Left renal pelvis (tissue), 4 donors: ENCODE data around the gene SNTG2. TPM values are rescaled to one million over a fixed set of nuclear protein-coding genes. Genes with fewer than 3 reads are reported as not detected.

Experiments used
- DNase-seq, 4 donors: peaks; one replicate each; pipeline ENCODE4 v3.0.0-alpha.2; 2013; ENCODE audit warnings: low read depth in 4 of 4, low spot score in 3 of 4
- polyA plus RNA-seq, 4 donors: library from polyadenylated mRNA; unstranded; fragments of 120-200 nt; gene quantifications; one replicate each; pipeline ENCODE4 v1.2.1, GENCODE V29; 2013; ENCODE audit not compliant: insufficient read length in 4 of 4

Gene SNTG2
- polyA plus RNA-seq, 4 donors: 1.8 to 2.5 (median 2.4) TPM

DNA sequence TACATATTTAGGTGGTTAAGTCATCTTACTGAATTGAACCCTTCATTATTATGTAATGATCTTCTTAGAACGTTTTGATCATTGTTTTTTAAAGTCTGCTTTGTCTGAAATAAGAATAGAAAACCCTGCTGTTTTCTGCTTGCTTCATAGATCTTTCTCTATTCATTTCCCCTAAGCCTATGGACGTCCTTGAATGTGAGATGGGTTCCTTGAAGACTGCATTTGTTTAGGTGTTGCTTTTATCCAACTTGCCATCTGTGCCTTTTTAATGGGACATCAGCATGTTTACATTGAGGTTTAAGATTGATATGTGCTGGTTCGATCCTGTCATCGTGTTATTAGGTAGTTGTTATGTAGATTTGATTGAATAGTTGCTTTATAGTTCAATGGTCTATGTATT lies 95.4 kb downstream of the SNTG2 start:
- no peak for DNase-seq

DNA sequence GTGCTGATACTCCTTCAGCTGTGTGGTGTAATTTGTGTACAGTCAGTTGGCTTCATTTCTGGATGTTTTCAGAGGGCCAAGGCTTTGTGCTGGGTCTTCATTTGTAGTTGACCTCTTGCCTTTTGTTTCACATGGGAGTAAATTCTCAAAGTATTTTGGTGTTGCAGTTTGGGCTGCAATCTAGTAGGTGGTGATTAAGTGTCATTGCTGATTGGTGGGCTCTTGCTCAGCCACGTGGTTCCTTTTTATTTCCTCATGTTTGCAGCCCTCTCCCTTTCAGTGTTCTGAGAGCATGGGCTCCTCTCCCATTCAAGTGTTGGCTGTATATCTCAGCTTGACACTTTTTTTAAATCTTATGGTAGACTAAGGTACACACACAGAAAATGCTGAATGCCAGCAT lies 96.8 kb downstream of the SNTG2 start:
- DNase-seq: no peak

DNA sequence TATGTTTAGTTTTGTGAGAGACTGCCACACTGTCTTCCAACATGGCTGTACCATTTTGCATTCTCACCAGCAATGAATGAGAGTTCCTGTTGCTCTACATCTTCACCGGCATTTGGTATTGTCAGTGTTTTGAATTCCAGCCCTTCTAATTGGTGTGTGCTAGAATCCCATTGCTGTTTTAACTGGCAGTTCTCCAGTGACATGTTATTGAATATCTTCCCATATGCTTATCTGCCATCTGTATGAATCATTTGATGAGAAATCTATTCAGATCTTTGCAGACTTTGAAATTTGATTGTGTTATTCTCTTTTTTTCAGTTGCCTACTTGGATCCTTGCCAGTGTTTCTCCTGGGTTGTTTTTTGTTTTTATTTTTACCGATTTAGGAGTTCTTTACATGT lies 99.0 kb downstream of the SNTG2 start:
- no peak for DNase-seq

- DNase-seq: no peak
Observed at GRCh38 chr2:1051075-1051474, 100.4 kb downstream of the SNTG2 start.

GRCh38 chr2:1052771-1053191 lies 102.1 kb downstream of the SNTG2 start:
- peak in 1 of 4 donors; percentile 36 for DNase-seq

- no peak for DNase-seq
Observed at GRCh38 chr2:1053786-1054185, 103.1 kb downstream of the SNTG2 start.

GRCh38 chr2:1054399-1054798 lies 103.8 kb downstream of the SNTG2 start:
- no peak for DNase-seq

GRCh38 chr2:1055014-1055595 lies 104.5 kb downstream of the SNTG2 start:
- DNase-seq: no peak

DNA sequence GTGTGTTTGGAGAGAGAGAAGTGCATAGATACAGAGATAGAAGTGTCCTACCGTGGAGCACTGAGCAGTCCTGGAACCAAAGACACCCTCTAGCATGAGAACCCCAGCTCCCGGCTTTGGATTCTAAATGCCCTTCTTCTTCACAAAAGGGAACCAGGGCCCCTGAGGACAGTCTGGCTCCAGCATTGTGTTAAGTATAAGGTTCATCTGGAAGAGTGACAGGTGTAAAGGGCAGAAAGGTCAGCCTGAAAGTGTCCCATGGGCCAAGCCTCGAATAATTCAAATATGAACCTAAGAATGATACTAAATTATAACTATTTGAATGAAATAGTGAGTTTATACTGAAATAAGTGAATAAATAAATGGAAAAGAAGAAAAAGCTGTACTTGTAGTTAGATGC lies 109.7 kb downstream of the SNTG2 start:
- no peak for DNase-seq

DNA sequence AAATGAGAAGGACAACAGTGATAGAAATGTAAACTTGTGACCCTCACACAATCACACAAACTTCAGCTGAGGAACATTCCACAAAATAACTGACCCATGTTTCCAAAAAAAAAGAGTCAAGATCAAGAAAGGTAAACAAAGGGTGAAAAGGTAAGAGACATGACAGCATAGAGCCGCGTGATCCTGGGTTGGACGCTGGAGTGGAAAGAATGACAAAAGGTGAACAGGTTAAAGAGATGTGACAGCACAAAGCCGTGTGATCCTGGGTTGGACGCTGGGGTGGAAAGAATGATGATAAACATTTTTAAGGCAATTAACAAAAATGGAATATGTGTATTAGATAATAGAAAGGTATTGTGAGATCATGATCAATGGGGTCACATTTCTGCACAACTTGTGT lies 110.3 kb downstream of the SNTG2 start:
- DNase-seq: no peak

- DNase-seq: no peak
Observed at GRCh38 chr2:1068241-1068640, 117.6 kb downstream of the SNTG2 start.

GRCh38 chr2:1068822-1069221 lies 118.2 kb downstream of the SNTG2 start:
- DNase-seq: no peak

GRCh38 chr2:1069847-1070246 lies 119.2 kb downstream of the SNTG2 start:
- DNase-seq: no peak

GRCh38 chr2:1070601-1071000 lies 120.0 kb downstream of the SNTG2 start:
- DNase-seq: no peak

- DNase-seq: no peak
Observed at GRCh38 chr2:1071650-1072049, 121.0 kb downstream of the SNTG2 start.

- DNase-seq: no peak
Observed at GRCh38 chr2:1072250-1072649, 121.6 kb downstream of the SNTG2 start.

GRCh38 chr2:1077911-1078310 lies 127.3 kb downstream of the SNTG2 start:
- no peak for DNase-seq

GRCh38 chr2:1078326-1078725 lies 127.7 kb downstream of the SNTG2 start:
- DNase-seq: no peak

DNA sequence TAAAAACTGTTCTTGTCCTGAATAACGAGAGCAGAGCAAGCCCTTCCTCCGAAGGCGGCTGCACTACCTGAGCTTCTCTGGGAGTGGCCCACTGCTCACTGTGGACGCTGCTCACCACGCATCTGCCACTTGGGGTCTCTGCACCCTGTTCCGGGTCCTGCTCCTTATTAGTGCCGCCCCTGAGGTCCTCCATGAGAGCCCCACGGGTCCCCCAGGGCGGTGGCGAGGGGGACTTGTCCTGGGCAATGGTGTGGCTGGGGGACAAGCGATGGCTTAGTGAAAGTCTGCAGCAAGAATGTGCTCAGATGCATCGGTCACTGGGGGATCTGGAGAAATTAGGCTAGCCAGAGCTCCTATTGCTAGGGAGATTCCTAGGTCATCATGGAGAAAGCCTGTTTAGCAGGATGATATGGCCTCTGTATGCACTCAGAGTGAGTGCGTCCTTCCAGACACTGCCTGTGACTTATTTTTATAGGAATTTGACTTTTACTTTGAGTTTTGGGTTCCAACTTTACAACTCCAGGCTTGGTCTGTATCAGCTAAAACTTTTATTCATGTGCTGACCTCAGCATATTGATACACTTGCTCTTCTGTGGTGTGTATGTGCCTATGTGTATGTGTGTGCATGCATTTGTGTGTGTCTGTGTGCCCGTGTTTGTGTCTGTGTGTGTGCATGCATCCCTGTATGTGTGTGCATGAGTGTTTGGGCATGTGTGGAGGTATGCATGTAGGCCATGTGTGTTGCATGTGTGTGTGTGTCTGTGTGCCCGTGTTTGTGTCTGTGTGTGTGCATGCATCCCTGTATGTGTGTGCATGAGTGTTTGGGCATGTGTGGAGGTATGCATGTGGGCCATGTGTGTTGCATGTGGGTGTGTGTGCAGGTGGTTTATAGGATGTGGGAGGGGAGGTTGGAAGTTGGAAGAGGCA lies 129.5 kb downstream of the SNTG2 start:
- no peak for DNase-seq

DNA sequence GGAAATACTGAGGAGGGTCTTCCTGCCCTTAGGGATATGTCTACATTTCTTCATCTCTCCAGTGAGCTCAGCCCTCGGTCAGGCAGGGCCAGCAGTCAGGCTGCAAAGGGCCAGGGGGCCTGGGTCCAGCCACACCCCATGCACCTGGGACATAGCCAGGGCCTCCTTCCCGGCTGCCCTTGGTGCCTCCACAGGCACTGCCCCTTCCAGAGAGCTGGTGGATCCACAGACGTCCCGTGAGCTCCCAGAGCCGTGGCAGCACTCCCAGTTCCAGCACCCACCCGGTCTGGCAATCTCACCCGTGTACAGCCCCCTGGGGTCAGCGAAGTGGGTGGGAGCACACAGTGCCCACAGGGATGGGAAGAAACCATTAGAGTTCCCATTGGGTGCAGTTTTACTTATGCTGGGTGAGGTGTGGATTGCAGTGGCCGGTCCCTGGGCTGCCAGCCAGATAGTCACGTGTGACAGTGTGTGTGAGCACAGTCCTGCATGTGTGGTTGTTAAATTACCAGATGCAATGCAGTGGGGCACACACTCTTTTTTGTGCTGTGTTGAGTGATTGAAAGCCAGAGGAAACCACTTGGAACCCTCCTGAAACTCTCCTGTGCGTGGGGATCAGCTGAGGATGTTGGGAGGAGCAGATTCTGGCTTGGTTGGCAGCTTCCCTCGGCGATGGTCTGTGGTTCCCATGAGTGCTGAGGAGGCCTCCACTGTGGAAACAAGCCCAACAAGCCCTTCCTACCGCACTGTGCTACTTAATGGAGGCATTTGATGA lies 131.0 kb downstream of the SNTG2 start:
- DNase-seq: no peak

GRCh38 chr2:1082456-1083205 lies 132.0 kb downstream of the SNTG2 start:
- DNase-seq: no peak
